GM18858 (cell line): ENCODE results near the gene SARS2.

Experiments used
- ATAC-seq: cut with Tn5 transposase; IDR thresholded peaks from one replicate; pipeline ENCODE4 v1.9.1; 2021; ENCODE audit not compliant: unreplicated experiment

Gene SARS2

GRCh38 chr19:38919837-38920601, 10.5 kb downstream of the SARS2 start:
- no peak for ATAC-seq

GRCh38 chr19:38918526-38918925, 12.0 kb downstream of the SARS2 start:
- ATAC-seq = no peak

DNA sequence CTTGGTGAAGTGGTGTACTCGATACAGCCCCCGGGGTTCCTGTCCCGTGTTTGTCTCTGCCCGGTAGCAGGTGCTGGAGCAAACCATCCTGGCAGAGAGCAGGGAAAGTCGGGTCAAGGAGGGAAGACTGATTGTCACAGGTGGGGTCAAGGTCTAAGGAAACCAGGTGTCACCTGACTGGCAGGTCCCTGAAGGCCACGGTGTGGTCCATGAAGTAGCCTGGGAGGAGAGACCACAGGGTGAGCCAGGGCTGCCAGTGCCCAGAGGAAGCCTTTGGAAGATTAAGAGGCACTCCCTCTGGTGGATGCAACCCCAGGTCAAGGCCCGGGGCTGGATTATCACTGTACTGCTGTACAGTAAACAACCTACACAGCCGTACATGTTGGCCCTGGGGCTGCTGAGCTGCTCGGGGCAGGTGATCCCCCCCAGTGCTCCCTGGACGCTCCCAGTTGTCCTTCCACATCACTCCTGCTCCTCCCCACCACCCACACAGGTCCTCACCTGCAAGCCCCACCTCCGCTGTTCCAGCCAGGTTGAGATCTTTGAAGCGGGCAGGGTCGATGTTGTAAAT, 12.6 kb downstream of the SARS2 start:
- no peak for ATAC-seq

DNA sequence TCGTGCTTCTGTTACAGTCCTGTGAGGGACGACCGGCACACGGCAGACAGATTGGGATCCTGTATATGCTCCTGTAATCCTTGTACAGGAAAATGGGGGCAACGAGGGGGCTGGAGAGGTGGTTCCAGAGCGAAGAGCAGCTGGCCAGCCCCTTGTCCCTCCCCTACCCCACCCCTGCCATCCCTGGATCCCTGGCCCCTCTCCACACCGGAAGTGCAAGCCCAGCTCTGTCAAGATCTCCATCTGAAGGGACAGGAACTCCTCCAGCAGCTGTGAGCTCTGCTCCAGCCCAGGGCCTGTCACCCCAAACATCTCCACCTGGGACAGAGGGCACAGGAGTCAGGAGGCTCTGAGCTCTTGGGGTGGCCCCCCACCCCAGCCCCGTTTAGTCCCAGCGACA, 13.0 kb downstream of the SARS2 start:
- ATAC-seq = no peak

DNA sequence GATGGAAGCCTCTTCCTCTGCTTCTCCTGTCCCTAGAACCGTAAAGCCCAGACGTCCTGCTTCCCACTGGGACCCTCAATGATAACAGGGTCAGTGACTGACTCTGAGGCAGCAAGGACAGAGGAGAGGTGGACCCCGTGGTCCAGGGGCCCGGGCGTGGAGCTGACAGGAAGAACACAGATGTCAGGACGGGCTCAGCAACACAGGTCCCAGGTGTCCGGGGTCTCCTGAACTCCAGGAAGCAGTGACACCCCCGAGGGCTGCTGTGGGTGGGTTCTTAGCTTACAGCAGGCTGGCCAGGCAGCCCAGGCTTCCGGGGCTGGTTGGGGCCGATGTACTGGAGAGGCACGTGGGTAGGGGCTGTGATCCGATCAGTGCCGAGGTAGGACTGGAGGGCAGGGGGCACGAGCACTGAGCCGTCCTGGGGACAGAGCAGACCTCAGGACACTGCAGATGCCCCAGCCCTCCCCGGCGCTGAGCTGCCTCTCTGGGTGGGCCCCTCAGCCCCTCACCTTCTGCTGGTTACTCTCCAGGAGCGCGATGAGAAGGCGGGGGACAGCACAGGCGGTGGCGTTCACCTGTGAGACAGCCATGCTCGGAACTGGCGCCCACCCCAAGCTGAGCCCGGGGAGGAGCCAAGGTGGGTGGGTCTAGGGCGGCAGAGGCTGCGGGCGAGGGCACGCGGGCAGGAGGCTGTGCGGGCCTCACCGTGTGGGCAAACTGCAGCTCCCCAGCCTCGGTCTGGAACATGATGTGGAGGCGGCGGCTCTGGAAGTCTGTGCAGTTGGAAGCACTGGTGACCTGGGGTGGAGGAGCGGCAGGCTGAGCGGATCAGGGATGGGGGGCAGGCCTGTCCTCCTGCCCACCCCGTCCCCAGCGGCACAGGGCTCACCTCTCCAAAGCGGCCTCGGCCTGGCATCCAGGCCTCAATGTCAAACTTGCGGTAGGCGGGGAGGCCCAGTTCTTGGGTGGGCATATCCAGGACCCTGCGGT, 14.9 kb downstream of the SARS2 start:
- ATAC-seq = no peak

DNA sequence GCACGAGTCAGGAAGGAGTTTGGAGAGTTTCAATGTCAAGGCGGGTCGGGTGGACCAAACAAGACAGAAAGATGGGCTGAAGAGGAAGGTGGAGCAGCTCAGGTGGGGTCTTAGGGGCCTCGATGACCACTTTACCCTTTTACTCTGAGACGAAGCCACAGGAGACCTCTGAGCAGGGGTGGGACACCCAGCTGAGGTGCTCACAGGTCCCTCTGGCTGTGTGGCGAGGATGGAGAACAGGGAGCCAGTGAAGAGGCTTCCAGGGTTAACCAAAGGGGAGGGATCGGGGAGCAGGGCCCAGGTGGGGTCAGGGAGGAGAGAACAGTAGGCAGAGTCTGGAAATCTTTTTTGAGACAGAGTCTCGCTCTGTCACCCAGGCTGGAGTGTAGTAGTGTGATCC, 16.6 kb downstream of the SARS2 start:
- no peak for ATAC-seq

GRCh38 chr19:38912600-38913514, 17.7 kb downstream of the SARS2 start:
- no peak for ATAC-seq

- ATAC-seq = no peak
Observed at GRCh38 chr19:38911388-38912001, 19.1 kb downstream of the SARS2 start.

- ATAC-seq = no peak
Observed at GRCh38 chr19:38910488-38910887, 20.1 kb downstream of the SARS2 start.

GRCh38 chr19:38908911-38909310, 21.7 kb downstream of the SARS2 start:
- no peak for ATAC-seq

- no peak for ATAC-seq
Observed at GRCh38 chr19:38907670-38908069, 22.9 kb downstream of the SARS2 start.

GRCh38 chr19:38907227-38907626, 23.3 kb downstream of the SARS2 start:
- ATAC-seq = no peak

- ATAC-seq = no peak
Observed at GRCh38 chr19:38905620-38906019, 24.9 kb downstream of the SARS2 start.

GRCh38 chr19:38904581-38905539, 25.7 kb downstream of the SARS2 start:
- ATAC-seq = no peak

- ATAC-seq = no peak
Observed at GRCh38 chr19:38901683-38902082, 28.9 kb downstream of the SARS2 start.

GRCh38 chr19:38900743-38901190, 29.8 kb downstream of the SARS2 start:
- ATAC-seq = no peak

DNA sequence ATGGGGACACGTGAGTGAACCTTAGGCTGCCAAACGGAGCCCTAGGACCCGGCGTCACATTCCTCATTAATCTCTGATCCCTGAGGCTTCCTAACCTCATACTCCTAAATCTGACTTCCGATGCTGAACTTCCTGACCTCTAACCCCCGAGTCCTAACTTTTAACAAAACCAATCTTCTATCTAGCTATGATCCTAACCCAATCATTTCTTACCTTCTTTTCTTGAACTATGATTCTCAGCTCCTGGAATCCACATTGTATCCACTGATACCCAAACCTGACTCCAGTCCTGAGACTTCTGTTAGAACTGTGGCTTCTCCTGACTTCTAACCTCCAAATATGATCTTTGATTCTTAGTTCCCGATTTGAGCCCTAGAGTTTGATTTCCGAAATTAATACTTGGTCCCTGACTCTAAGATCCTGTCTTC, 30.3 kb downstream of the SARS2 start:
- ATAC-seq = no peak

DNA sequence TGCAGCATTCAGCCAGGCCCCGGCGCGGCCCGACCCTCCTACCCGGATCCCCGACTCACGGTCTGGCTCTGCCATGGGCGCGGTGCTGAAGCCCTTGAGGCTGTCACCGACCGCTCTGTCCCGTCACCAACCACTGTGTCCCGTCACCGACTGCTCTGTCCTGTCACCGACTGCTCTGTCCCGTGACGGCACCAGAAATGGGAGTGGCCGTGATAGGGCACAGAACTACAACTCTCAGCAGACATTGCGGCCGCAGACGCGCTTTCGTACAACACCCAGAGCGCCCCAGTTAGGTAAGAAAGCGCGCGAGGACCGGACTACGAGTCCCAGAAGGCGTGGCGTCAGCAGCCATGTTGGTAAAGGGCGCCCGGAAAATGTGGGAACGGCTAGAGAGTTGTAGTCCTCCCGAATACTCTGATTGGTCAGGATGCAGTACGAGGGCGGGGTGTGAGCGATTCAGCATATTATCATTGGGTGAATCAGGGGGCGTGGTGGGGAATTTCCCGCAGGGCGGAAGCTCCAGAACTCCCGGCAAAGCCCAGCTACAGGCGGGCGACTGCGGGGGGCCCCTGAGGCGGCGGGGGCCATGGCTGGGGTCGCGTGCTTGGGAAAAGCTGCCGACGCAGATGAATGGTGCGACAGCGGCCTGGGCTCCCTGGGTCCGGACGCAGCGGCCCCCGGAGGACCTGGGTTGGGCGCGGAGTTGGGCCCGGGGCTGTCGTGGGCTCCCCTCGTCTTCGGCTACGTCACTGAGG, 30.9 kb downstream of the SARS2 start, which contains the start of the genes NFKBIB and SIRT2:
Gene NFKBIB, plus strand, starts transcription at position 523 of the 755 bp plus-strand sequence. Its CDS starts 64 bp downstream, at position 587.
Gene SIRT2, minus strand, starts transcription at position 172 of the 755 bp plus-strand sequence. Its CDS starts 97 bp downstream, at position 75.
- ATAC-seq = peak; percentile 83
